HG03280 (cell line): ENCODE results near the gene COL16A1.

ENCODE experiments used
- ATAC-seq: cut with Tn5 transposase; IDR thresholded peaks from one replicate; pipeline ENCODE4 v1.9.1; 2021; ENCODE audit warnings: mild to moderate bottlenecking, moderate library complexity; ENCODE audit not compliant: unreplicated experiment

COL16A1 gene

DNA sequence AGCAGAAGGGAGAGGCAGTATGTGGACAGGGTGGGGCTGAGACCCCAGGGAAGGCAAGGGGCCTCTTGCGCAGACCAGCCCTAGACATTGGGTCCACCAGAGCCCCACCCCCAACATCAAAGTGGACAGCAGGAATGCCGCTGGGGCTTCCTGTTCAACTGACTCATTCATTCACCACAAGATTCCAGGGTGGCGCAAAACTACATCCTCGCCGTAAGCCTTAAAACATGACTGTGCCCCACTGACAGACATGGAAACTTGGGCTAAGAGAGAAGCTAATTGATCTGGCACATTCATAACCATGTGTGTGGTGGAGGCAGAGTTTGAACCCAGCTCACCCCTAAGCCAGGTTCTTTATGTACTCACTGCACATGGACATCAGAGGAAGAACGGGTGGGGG, 14.0 kb downstream of the COL16A1 start:
- ATAC-seq: no peak

- no peak for ATAC-seq
These were observed 14.4 kb downstream of the COL16A1 start for GRCh38 chr1:31689379-31689778.

GRCh38 chr1:31688233-31688918, 15.4 kb downstream of the COL16A1 start:
- ATAC-seq: no peak

GRCh38 chr1:31687601-31688000, 16.2 kb downstream of the COL16A1 start:
- no peak for ATAC-seq

DNA sequence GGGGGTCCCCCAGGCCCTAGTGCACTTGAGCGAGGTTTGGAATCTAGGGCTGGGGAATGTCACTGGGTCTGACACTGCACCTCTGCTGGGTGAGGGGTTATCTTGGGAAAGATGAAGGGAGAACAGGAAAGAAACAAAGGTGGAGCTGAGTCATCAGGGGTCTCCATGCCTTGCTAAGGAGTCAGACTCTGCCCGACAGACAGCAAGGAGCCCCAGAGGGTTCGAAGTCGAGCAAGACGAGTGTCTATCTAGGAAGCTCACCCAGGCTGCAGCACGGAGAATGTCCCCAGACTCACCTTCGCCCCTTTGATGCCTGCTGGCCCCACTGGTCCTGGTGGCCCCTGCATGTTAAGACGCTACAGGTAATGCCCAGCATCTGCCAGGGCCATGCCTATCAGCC, 18.0 kb downstream of the COL16A1 start:
- ATAC-seq: no peak

- ATAC-seq: no peak
These were observed 19.8 kb downstream of the COL16A1 start for GRCh38 chr1:31683997-31684396.

GRCh38 chr1:31681415-31681814, 22.4 kb downstream of the COL16A1 start:
- no peak for ATAC-seq

DNA sequence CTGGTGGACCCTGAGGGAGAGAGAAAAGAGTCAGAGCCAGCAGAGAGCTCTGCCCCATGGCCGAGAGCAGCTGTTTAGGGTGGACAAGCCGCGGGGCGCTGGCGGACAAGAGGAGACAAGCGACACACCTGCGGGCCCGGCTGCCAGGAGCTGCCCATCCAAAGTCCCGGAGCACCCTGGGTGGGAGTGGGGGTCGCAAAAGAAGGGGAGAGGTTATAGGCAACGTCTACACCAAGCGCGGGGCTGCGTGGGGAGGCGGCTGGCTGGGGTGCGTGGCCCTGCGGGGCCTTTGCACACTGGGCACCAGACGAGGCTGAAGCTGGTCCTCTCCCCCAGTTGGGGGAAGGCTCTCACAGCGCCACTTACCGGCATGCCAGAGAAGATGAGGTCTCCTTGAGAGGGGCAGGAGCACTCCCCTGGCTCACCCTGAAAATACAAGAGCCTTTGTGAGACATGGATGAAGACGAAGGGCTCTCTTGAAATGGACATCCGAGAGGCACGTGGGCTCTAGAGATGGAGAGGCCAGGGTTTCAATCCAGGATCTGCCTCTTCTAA, 24.1 kb downstream of the COL16A1 start:
- ATAC-seq: no peak

DNA sequence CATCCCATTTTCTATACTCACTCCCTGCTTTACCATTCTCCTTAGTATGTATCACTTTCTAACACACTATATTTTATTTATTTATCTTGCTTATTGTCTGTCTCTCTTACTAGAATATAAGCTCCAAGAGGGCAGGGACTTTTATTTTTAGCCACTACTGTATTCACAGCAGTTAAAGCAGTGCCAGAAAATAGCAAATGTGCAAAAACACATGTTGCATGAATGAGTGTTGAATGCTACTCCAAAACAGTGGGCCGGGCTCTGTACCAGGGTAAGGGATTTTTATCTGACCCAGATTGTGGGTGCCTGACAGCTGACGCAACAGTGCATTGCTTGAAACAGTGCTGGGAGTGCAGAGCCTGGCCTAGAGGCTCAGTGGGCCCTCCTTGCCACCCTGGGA, 24.7 kb downstream of the COL16A1 start:
- ATAC-seq: no peak

- ATAC-seq: no peak
These were observed 25.1 kb downstream of the COL16A1 start for GRCh38 chr1:31678681-31679080.

- ATAC-seq: no peak
These were observed 25.9 kb downstream of the COL16A1 start for GRCh38 chr1:31677949-31678348.

- no peak for ATAC-seq
These were observed 26.4 kb downstream of the COL16A1 start for GRCh38 chr1:31677401-31677800.

GRCh38 chr1:31675756-31676155, 28.1 kb downstream of the COL16A1 start:
- no peak for ATAC-seq

- ATAC-seq: no peak
These were observed 28.7 kb downstream of the COL16A1 start for GRCh38 chr1:31675161-31675560.

DNA sequence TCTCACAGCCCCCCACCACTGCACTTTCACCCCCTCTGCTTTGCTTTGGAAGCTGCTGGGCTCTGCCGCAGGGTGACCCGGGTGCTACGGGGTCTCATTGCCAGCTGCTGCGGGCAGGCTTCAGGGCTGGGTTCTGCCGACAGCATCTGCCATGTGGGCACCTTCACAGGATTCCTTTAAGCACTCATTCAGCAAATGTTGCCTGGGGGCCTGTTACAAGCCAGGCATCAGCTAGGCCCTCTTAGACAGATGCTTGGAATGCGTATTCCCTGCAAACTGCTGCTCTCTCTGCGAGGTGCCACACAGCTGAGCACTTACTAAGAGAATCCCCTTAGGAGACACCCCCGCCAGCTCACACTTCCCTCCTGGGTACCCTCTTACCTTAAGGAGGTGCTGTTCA, 29.2 kb downstream of the COL16A1 start:
- ATAC-seq: no peak

DNA sequence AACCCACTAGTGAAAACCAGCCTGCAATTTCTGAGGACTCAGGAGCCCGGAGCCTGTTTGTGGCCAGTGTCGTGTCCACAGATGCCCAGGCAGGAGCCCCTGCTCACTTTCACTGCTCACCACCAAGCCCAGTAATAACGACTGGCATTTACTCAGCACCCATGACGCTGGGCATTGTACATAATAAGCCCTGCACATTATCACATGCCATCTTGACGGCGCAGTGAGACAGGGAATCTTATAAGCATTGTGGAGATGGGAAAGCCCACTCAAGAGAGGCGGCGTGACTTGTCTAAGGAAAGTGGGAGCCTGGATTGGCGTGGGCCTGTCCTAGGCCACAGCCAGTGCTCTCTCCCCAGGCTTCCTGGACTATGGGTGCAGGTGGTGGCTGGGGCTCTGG, 30.4 kb downstream of the COL16A1 start:
- no peak for ATAC-seq

DNA sequence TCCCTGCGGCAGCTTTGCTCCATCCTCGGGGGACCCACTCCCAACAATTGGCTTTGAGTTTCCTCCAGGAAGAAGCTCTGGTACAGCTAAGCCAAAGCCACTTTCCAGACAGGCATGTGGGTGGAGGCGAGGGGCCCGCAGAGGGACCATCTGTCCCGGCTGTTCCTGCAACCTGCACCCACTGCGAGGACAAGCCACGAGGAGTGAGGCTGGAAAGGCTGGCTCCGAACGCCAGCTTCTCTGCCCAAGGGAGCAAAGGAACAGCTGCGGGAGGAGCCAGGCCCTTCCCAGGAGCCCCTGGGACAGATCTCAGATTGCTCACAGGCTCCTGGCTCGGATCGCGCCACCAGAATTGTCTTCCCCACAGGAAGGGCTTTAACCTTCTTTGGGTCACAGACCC, 30.8 kb downstream of the COL16A1 start:
- no peak for ATAC-seq

DNA sequence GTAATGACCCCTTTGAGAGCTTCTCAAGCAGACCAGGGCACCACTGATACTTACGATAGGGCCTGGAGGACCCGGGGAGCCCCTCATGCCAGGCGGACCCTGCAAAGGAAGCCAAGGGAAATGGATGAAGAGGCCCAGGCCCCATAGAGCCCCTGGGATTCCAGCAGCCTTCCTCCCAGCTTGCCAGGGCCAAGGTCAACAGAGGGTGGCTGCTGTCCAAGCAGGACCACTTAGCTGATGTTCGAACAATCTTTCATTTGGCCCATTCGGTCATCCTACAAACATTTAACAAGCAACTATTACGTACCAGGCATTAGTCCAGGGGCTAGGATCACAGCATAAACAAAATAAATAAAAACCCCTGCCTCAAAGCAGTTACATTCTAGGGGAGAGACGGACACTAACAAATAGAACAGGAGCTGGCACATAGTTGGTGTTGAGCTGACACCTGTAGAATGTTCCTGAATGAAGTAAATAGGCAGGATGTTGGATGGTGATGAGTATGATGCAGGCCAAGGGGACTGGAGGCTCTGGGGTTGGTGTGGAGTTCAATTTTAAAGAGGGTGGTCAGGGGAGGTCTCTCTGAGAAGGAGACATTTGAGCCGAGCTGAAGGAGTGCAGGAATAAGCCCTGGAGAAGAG, 32.1 kb downstream of the COL16A1 start:
- ATAC-seq: no peak

DNA sequence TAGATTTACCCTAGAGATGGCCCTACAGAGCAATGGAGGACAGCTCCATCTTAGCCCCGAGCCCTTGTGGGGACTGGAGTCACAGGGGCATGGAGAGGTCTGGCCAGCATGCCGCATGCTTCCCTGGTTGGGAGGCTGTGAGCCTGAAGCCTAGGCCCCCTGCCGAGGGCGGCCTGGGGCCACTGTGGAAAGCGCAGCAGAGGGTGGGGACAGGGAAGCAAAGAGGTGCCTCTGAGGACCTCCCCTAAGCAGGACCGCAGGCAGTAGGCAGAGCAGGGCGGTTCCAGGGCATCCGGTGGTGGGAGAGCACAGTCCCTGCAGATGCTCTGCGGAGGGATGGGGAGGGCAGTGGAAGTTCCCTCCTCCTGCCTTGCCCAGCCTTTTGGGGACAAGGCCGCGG, 32.7 kb downstream of the COL16A1 start:
- ATAC-seq: no peak

GRCh38 chr1:31670593-31670964, 33.2 kb downstream of the COL16A1 start:
- ATAC-seq: no peak

GRCh38 chr1:31669786-31670592, 33.8 kb downstream of the COL16A1 start:
- ATAC-seq: no peak

- no peak for ATAC-seq
These were observed 34.4 kb downstream of the COL16A1 start for GRCh38 chr1:31669433-31669785.
